SK-N-SH (cell line): ENCODE data around the gene ALOX15. TPM values are rescaled to one million over a fixed set of nuclear protein-coding genes. Genes with fewer than 3 reads are reported as not detected.

Experiments
- CTCF ChIA-PET: fragments of 300-600, 350-600 bp; formaldehyde crosslinking; extraction: SDS; loops from one replicate; lab custom pipeline; 2021; lab: Yijun Ruan, JAX
- POLR2A ChIA-PET: fragments of 350-600 bp; sonication (Branson Sonifier 250); formaldehyde crosslinking; extraction: SDS; loops from one replicate; lab custom pipeline; 2020; ENCODE audit warnings: antibody characterized with exemption, inconsistent platforms; lab: Yijun Ruan, JAX
- DNase-seq: peaks from one replicate; pipeline ENCODE4 v3.0.0; 2012
- H2AFZ ChIP-seq: fragments of 200-600 bp; sonication (generic); 2 replicates; pipeline ENCODE4 v1.8.1; 2016; ENCODE audit warnings: antibody characterized with exemption, mild to moderate bottlenecking, low read depth
- H3F3A ChIP-seq: fragments of 200-600 bp; sonication (generic); replicated peaks from 2 replicates; pipeline ENCODE3; 2016; ENCODE audit warnings: antibody characterized with exemption, mild to moderate bottlenecking; ENCODE audit not compliant: insufficient read depth
- H3K27ac ChIP-seq, 2 experiments: fragments of 200-500 bp in 1 of 2; fragments of 200-600 bp in 1 of 2; sonication (Bioruptor generic) in 1 of 2; sonication (generic), shearing (Covaris generic) in 1 of 2; 2 replicates each; pipeline versions ENCODE4 v1.5.1 to v1.6.1; 2014 to 2016; ENCODE audit warnings: low read depth in 2 of 2, inconsistent platforms in 1 of 2, low read length in 1 of 2, mild to moderate bottlenecking in 1 of 2, mixed read lengths in 1 of 2
- H3K27me3 ChIP-seq: fragments of 200-600 bp; sonication (generic), shearing (Covaris generic); 2 replicates; pipeline ENCODE4 v1.6.1; 2016; ENCODE audit warnings: mixed run types; ENCODE audit not compliant: insufficient read depth
- H3K36me3 ChIP-seq, 2 experiments: fragments of 200-500 bp in 1 of 2; fragments of 200-600 bp in 1 of 2; sonication (Bioruptor generic) in 1 of 2; sonication (generic) in 1 of 2; replicated peaks in 1 of 2; 2 replicates each; pipeline versions ENCODE3 to v1.5.1; 2014 to 2016; ENCODE audit warnings: low read length in 1 of 2, mild to moderate bottlenecking in 1 of 2; ENCODE audit not compliant: insufficient read depth in 2 of 2, control insufficient read depth in 1 of 2
- H3K4me1 ChIP-seq, 2 experiments: fragments of 200-500 bp in 1 of 2; fragments of 200-600 bp in 1 of 2; sonication (Bioruptor generic) in 1 of 2; sonication (generic), shearing (Covaris generic) in 1 of 2; 2 replicates each; pipeline versions ENCODE4 v1.5.1 to v1.6.1; 2014 to 2016; ENCODE audit warnings: low read depth in 1 of 2, low read length in 1 of 2, mixed run types in 1 of 2; ENCODE audit not compliant: insufficient read depth in 2 of 2, control insufficient read depth in 1 of 2
- H3K4me2 ChIP-seq: fragments of 200-600 bp; sonication (generic), shearing (Covaris generic); 2 replicates; pipeline ENCODE4 v1.6.1; 2017; ENCODE audit warnings: mixed run types
- H3K4me3 ChIP-seq, 2 experiments: fragments of 200-500 bp in 1 of 2; fragments of 200-600 bp in 1 of 2; sonication (Bioruptor generic) in 1 of 2; sonication (generic), shearing (Covaris generic) in 1 of 2; 2 replicates each; pipeline versions ENCODE4 v1.5.1 to v1.8.1; 2014 to 2016; ENCODE audit warnings: low read depth in 2 of 2, inconsistent platforms in 1 of 2, low read length in 1 of 2, mild to moderate bottlenecking in 1 of 2, mixed read lengths in 1 of 2, moderate library complexity in 1 of 2
- H3K79me2 ChIP-seq: fragments of 200-600 bp; sonication (generic); 2 replicates; pipeline ENCODE4 v1.8.1; 2017; ENCODE audit warnings: mild to moderate bottlenecking; ENCODE audit not compliant: insufficient read depth
- H3K9ac ChIP-seq: fragments of 200-600 bp; sonication (generic); 2 replicates; pipeline ENCODE4 v1.6.1; 2017; ENCODE audit warnings: mixed run types
- H3K9me2 ChIP-seq: fragments of 200-600 bp; sonication (generic); 2 replicates; pipeline ENCODE4 v1.6.1; 2017; ENCODE audit warnings: mixed run types
- H3K9me3 ChIP-seq: fragments of 200-600 bp; sonication (generic); 2 replicates; pipeline ENCODE4 v1.6.1; 2017; ENCODE audit warnings: mixed run types, mild to moderate bottlenecking, moderate library complexity
- H4K20me1 ChIP-seq: fragments of 200-600 bp; sonication (generic); 2 replicates; pipeline ENCODE4 v1.6.1; 2017; ENCODE audit warnings: mild to moderate bottlenecking, mixed run types; ENCODE audit not compliant: insufficient read depth
- ELF1 ChIP-seq: IDR thresholded peaks from 2 replicates; pipeline ENCODE4 v1.4.0; 2012
- EP300 ChIP-seq, 2 experiments: IDR thresholded peaks; 2 replicates each; pipeline versions ENCODE4 v1.4.0 to v1.6.1; 2012; ENCODE audit warnings: borderline replicate concordance in 1 of 2, low read depth in 1 of 2, low read length in 1 of 2
- FOXJ3 ChIP-seq: sonication (generic); formaldehyde crosslinking; IDR thresholded peaks from 2 replicates; pipeline ENCODE4 v1.5.1; 2020; ENCODE audit warnings: mild to moderate bottlenecking, missing genetic modification reagents
- FOXM1 ChIP-seq: IDR thresholded peaks from 2 replicates; pipeline ENCODE4 v1.4.0; 2012; ENCODE audit warnings: low read depth, mild to moderate bottlenecking
- JUND ChIP-seq: IDR thresholded peaks from 2 replicates; pipeline ENCODE4 v1.4.0; 2012
- MEF2A ChIP-seq: IDR thresholded peaks from 2 replicates; pipeline ENCODE4 v1.4.0; 2012; ENCODE audit warnings: low read depth, borderline replicate concordance
- MXI1 ChIP-seq: IDR thresholded peaks from 2 replicates; pipeline ENCODE4 v1.6.1; 2012; ENCODE audit warnings: mild to moderate bottlenecking, low read depth, low read length, improper control_type of control experiment
- NFIC ChIP-seq: IDR thresholded peaks from 2 replicates; pipeline ENCODE4 v1.4.0; 2012; ENCODE audit warnings: borderline replicate concordance
- RAD21 ChIP-seq: IDR thresholded peaks from 2 replicates; pipeline ENCODE4 v1.6.1; 2012; ENCODE audit warnings: mild to moderate bottlenecking, low read length
- SIN3A ChIP-seq: IDR thresholded peaks from 2 replicates; pipeline ENCODE4 v1.6.1; 2012; ENCODE audit warnings: low read depth, mild to moderate bottlenecking, low read length, moderate library complexity, borderline replicate concordance
- SMC3 ChIP-seq: IDR thresholded peaks from 2 replicates; pipeline ENCODE4 v1.6.1; 2012; ENCODE audit warnings: low read depth, low read length, improper control_type of control experiment
- TCF12 ChIP-seq: IDR thresholded peaks from 2 replicates; pipeline ENCODE4 v1.4.0; 2012
- TEAD4 ChIP-seq: IDR thresholded peaks from 2 replicates; pipeline ENCODE4 v1.4.0; 2012; ENCODE audit warnings: mild to moderate bottlenecking, borderline replicate concordance; ENCODE audit not compliant: insufficient read depth
- WGBS: methylation state at CpG from one replicate; pipeline ENCODE4 v1.1.6; 2017; ENCODE audit warnings: low lambda C conversion rate; 5-methylcytosine and 5-hydroxymethylcytosine counted together
- polyA plus RNA-seq, 3 experiments: library from polyadenylated mRNA; depleted of rRNA; stranded (reverse); fragments of >200 nt; gene quantifications; 2 replicates each; pipeline ENCODE4 v1.2.3, GENCODE V29; 2012
- TF ChIP-seq, protein P1 (sequence below): IDR thresholded peaks from 2 replicates; pipeline ENCODE4 v1.4.0; 2012; ENCODE audit warnings: low read depth, borderline replicate concordance
- TF ChIP-seq, protein P2 (sequence below): IDR thresholded peaks from 2 replicates; pipeline ENCODE4 v1.4.0; 2012; ENCODE audit warnings: low read depth, borderline replicate concordance
- TF ChIP-seq, protein P3 (sequence below): fragments of 150-350 bp; IDR thresholded peaks from 2 replicates; pipeline ENCODE4 v1.6.1; 2017; ENCODE audit warnings: antibody characterized with exemption, low read length, low read depth, borderline replicate concordance
- TF ChIP-seq, protein P4 (sequence below): IDR thresholded peaks from 2 replicates; pipeline ENCODE4 v1.4.0; 2012; ENCODE audit warnings: low read depth

The ALOX15 gene
- polyA plus RNA-seq, 1 of the 3 experiments (the other 2 are of a cell fraction), result not detected

DNA sequence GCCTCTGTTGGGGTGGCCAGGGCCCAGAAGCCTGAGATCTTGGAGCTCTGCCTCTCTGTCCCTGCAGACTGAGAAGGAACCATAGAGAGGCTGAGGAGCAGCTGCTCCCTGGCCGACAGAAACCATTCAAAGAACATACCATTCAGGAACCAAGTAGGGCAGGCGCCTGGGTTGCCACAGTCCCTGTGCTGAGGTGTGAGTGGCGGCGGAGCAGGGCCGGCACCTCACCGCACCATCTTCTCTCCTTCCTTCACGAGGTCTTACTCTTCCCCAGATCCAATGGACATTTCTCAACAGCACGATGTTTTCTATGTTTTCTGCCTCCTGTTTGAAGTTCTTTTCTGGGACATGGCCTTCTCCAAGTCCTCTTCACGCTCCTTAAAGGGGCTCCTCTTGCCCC, 22.8 kb upstream of the ALOX15 start:
- no peaks in the 10 kb centered on the region for H4K20me1 ChIP-seq
- H3K9me2 ChIP-seq, result no peaks in the 10 kb centered on the region
- POLR2A ChIA-PET, result no interaction called here
- no peak overlapping the region for H3K9ac ChIP-seq
- no peaks in the 10 kb centered on the region for H3K9me3 ChIP-seq
- H3K36me3 ChIP-seq, result no peaks in the 10 kb centered on the region
- H3K4me3 ChIP-seq, result no peak overlapping the region
- no peak overlapping the region for H3K27ac ChIP-seq
- H3K79me2 ChIP-seq, result no peaks in the 10 kb centered on the region
- no peak overlapping the region for H3K4me2 ChIP-seq
- CTCF ChIA-PET, result interaction anchor here (1.2 to 1.7 kb wide), 3 partner anchors 14 to 239 kb away, joined by 3 to 5 read pairs (median 4); partner anchors contain the start of gene CHRNE
- 82% methylated on average over 7 of the region's 9 CpGs for WGBS
- H2AFZ ChIP-seq, result no peak overlapping the region
- H3K4me1 ChIP-seq, result no peaks in the 10 kb centered on the region
- no peaks in the 10 kb centered on the region for H3F3A ChIP-seq
- TF ChIP-seq ELF1, result no peak
- TF ChIP-seq, protein P1, sequence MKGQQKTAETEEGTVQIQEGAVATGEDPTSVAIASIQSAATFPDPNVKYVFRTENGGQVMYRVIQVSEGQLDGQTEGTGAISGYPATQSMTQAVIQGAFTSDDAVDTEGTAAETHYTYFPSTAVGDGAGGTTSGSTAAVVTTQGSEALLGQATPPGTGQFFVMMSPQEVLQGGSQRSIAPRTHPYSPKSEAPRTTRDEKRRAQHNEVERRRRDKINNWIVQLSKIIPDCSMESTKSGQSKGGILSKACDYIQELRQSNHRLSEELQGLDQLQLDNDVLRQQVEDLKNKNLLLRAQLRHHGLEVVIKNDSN, result no peak
- TF ChIP-seq, protein P2, sequence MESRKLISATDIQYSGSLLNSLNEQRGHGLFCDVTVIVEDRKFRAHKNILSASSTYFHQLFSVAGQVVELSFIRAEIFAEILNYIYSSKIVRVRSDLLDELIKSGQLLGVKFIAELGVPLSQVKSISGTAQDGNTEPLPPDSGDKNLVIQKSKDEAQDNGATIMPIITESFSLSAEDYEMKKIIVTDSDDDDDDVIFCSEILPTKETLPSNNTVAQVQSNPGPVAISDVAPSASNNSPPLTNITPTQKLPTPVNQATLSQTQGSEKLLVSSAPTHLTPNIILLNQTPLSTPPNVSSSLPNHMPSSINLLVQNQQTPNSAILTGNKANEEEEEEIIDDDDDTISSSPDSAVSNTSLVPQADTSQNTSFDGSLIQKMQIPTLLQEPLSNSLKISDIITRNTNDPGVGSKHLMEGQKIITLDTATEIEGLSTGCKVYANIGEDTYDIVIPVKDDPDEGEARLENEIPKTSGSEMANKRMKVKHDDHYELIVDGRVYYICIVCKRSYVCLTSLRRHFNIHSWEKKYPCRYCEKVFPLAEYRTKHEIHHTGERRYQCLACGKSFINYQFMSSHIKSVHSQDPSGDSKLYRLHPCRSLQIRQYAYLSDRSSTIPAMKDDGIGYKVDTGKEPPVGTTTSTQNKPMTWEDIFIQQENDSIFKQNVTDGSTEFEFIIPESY, result no peak
- no peak for DNase-seq
- no peaks in the 10 kb centered on the region for H3K27me3 ChIP-seq

DNA sequence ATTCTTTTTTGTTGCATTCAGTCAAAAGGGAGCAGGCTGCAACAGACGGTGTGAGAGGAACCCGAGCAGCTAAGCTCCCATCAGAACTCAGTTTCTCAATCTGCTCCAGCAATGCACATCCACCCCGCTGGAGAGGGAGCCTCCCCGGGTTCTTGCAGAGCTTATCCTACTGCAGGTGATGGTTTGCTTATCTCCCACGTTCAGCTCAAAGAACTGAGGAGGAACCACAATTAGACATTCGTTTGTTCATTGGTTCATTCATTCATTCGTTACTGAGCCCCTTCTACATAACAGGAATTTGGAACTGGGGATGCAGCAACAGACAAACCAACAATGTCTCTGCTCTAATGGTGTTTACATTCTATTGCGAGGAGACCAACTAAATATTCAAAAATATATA, 22.2 kb upstream of the ALOX15 start:
- Histone ChIP-seq H3K4me2 (no peak overlapping the region), H3K27ac (no peak overlapping the region), H3K9ac (no peak overlapping the region), H2AFZ (no peak overlapping the region), H3K4me3 (no peak overlapping the region), H3K27me3 (no peaks in the 10 kb centered on the region)
- DNase-seq, result no peak
- WGBS, result 49% methylated on average over 5 of the region's 8 CpGs
- CTCF ChIA-PET, result interaction anchor here (1.2 to 1.7 kb wide), 3 partner anchors 15 to 239 kb away, joined by 3 to 5 read pairs (median 4); partner anchors contain the start of gene CHRNE
- TF ChIP-seq SIN3A, result no peak
- TF ChIP-seq MEF2A, result no peak
- TF ChIP-seq, all 33 proteins: peak for 0
- POLR2A ChIA-PET, result no interaction called here
- Histone ChIP-seq H3F3A (peaks cover 3% of the 10 kb centered on the region), H3K36me3 (no peaks in the 10 kb centered on the region), H4K20me1 (no peaks in the 10 kb centered on the region), H3K79me2 (no peaks in the 10 kb centered on the region), H3K9me2 (no peaks in the 10 kb centered on the region), H3K4me1 (no peaks in the 10 kb centered on the region), H3K9me3 (no peaks in the 10 kb centered on the region)

DNA sequence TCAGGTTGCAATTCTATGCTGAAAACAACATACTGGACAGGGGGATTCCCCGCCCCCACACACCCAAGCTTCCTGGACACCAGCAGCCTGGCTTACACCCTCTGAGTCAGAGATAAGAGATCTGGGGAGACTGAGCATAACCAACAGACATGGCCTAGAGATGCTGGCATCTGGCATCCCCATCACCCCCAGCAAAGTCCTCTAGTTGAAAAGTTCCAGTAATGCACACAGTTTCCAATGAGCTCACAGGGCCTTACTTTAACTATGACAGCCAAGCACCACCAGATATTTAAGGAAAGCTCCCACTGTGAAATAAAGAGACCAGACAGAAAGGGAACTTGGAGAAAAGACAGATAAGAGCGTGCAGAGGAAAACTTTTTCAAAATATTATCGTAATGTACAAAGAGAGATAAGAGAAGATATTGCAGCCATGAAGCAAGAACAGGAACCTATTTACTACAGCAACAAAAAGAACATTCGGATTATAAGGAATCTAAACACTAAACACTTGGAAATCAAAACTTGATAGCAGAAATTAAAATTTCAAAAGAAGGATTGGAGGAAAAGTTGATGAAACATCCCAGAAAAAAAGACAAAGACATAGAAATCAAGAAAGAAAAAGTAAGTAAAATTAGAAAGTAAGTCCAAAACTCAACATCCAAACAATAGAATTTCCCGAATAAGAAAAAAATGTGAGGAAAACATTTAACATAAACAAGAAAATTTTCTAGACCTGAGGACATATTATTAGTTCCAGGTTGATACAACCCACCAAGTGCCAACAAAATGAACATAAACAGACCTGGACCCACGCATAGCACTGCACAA, 17.2 kb upstream of the ALOX15 start:
- WGBS, result 53% methylated on average over 6 of the region's 6 CpGs
- ChIA-PET POLR2A (no interaction called here), CTCF (interaction anchor here (1.2 to 1.4 kb wide), 3 partner anchors 9 to 32 kb away, joined by 3 to 5 read pairs (median 3); no protein-coding TSS in a partner anchor)
- no peak for TF ChIP-seq MXI1
- TF ChIP-seq RAD21, result no peak
- TF ChIP-seq, protein P3, sequence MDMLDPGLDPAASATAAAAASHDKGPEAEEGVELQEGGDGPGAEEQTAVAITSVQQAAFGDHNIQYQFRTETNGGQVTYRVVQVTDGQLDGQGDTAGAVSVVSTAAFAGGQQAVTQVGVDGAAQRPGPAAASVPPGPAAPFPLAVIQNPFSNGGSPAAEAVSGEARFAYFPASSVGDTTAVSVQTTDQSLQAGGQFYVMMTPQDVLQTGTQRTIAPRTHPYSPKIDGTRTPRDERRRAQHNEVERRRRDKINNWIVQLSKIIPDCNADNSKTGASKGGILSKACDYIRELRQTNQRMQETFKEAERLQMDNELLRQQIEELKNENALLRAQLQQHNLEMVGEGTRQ, result no peak
- TF ChIP-seq NFIC, result peak; percentile 56
- TF ChIP-seq JUND, result peak; percentile 78
- no peak for TF ChIP-seq FOXM1
- 0 out of 2 replicates have a peak, but pooled peaks have one; percentile 30 for TF ChIP-seq ELF1
- peak; percentile 88 for TF ChIP-seq TCF12
- no peak for TF ChIP-seq SMC3
- no peak for TF ChIP-seq FOXJ3 (CRISPR knock-in tag)
- TF ChIP-seq MEF2A, result no peak
- TF ChIP-seq EP300 (IDR thresholded peaks at IDR 0.05; ENCODE audit: borderline replicate concordance in 1 of 2, low read depth in 1 of 2, low read length in 1 of 2), result peak; percentile 8 to 71; a peak in 3 of 4 replicates
- peak; percentile 39; the same call in 1 of the 2 replicates for TF ChIP-seq TEAD4
- TF ChIP-seq, protein P4, sequence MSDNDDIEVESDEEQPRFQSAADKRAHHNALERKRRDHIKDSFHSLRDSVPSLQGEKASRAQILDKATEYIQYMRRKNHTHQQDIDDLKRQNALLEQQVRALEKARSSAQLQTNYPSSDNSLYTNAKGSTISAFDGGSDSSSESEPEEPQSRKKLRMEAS, result 0 out of 2 replicates have a peak, but pooled peaks have one; percentile 11

More for the DNA sequence above, 17.2 kb upstream of the ALOX15 start:
- Histone ChIP-seq H3K9me3 (no peaks in the 10 kb centered on the region), H4K20me1 (no peaks in the 10 kb centered on the region), H3K27me3 (no peaks in the 10 kb centered on the region), H3K4me1 (peaks cover 0 to 2% of the 10 kb centered on the region in 2 experiments; a peak in 1 of 4 replicates), H3K9me2 (no peaks in the 10 kb centered on the region), H3K4me2 (peak overlapping the region; percentile 47; the same call in 1 of the 2 replicates), H3K9ac (no peak overlapping the region), H3K36me3 (no peaks in the 10 kb centered on the region), H3K27ac (0 out of 4 replicates have a peak overlapping the region, but pooled peaks of 1 of the 2 experiments have one; percentile 19), H2AFZ (no peak overlapping the region), H3F3A (peaks cover 5% of the 10 kb centered on the region), H3K79me2 (no peaks in the 10 kb centered on the region), H3K4me3 (no peak overlapping the region)
- DNase-seq, result peak; percentile 58
